ENCODE data around the gene HOOK1.
"Not testable (repeated sequence)": the region's sequence is repeated elsewhere in the genome, so short reads cannot be mapped to it uniquely, and the experiment has no call there.

Gene HOOK1

GRCh38 chr1:59819566-59820438, 5.1 kb downstream of the HOOK1 start:
- no peak for DNase-seq (ENCODE audit: low read depth in 2 of 2)

- no peak for DNase-seq (ENCODE audit: low read depth in 2 of 2)
These were observed 12.4 kb downstream of the HOOK1 start for GRCh38 chr1:59827055-59827643.

- DNase-seq (ENCODE audit: low read depth in 2 of 2): no peak
These were observed 13.4 kb downstream of the HOOK1 start for GRCh38 chr1:59828160-59828559.

GRCh38 chr1:59831529-59831928, 16.8 kb downstream of the HOOK1 start:
- DNase-seq (ENCODE audit: low read depth in 2 of 2): no peak

GRCh38 chr1:59833022-59833421, 18.3 kb downstream of the HOOK1 start:
- DNase-seq (ENCODE audit: low read depth in 2 of 2): no peak

- DNase-seq (ENCODE audit: low read depth in 2 of 2): no peak
These were observed 19.2 kb downstream of the HOOK1 start for GRCh38 chr1:59833991-59834390.

GRCh38 chr1:59837857-59838256, 23.1 kb downstream of the HOOK1 start:
- DNase-seq (ENCODE audit: low read depth in 2 of 2): not testable (repeated sequence)

- no peak for DNase-seq (ENCODE audit: low read depth in 2 of 2)
These were observed 30.3 kb downstream of the HOOK1 start for GRCh38 chr1:59845091-59845490.

GRCh38 chr1:59846209-59846894, 31.6 kb downstream of the HOOK1 start:
- DNase-seq (ENCODE audit: low read depth in 2 of 2): no peak

GRCh38 chr1:59846895-59847282, 32.1 kb downstream of the HOOK1 start:
- DNase-seq (ENCODE audit: low read depth in 2 of 2): no peak

GRCh38 chr1:59852117-59852516, 37.4 kb downstream of the HOOK1 start:
- DNase-seq (ENCODE audit: low read depth in 2 of 2): no peak

GRCh38 chr1:59855297-59855696, 40.5 kb downstream of the HOOK1 start:
- not testable (repeated sequence) for DNase-seq (ENCODE audit: low read depth in 2 of 2)

- DNase-seq (ENCODE audit: low read depth in 2 of 2): no peak
These were observed 42.1 kb downstream of the HOOK1 start for GRCh38 chr1:59856725-59857338.

GRCh38 chr1:59857679-59858354, 43.1 kb downstream of the HOOK1 start:
- no peak for DNase-seq (ENCODE audit: low read depth in 2 of 2)

GRCh38 chr1:59866462-59866861, 51.7 kb downstream of the HOOK1 start:
- no peak for DNase-seq (ENCODE audit: low read depth in 2 of 2)

GRCh38 chr1:59871746-59872145, 57.0 kb downstream of the HOOK1 start:
- no peak for DNase-seq (ENCODE audit: low read depth in 2 of 2)

- DNase-seq (ENCODE audit: low read depth in 2 of 2): no peak
These were observed 62.4 kb downstream of the HOOK1 start for GRCh38 chr1:59877108-59877682.

GRCh38 chr1:59878370-59878769, 63.6 kb downstream of the HOOK1 start:
- DNase-seq (ENCODE audit: low read depth in 2 of 2): no peak

- peak; percentile 2 to 17 for DNase-seq (ENCODE audit: low read depth in 2 of 2)
These were observed 64.8 kb downstream of the HOOK1 start for GRCh38 chr1:59879574-59879973.

GRCh38 chr1:59879996-59880505, 65.3 kb downstream of the HOOK1 start:
- no peak for DNase-seq (ENCODE audit: low read depth in 2 of 2)

GRCh38 chr1:59880735-59881134, 66.0 kb downstream of the HOOK1 start:
- DNase-seq (ENCODE audit: low read depth in 2 of 2): no peak
